Fibroblast of villous mesenchyme (primary cell): Measurements from ENCODE around the gene CCDC12. TPM values are rescaled to one million over a fixed set of nuclear protein-coding genes. Genes with fewer than 3 reads are reported as not detected.
"Not testable (repeated sequence)": the region's sequence is repeated elsewhere in the genome, so short reads cannot be mapped to it uniquely, and the experiment has no call there.

Experiments
- DNase-seq: peaks from one replicate; pipeline ENCODE4 v3.0.0-alpha.2; 2010; ENCODE audit warnings: low read depth
- H3K4me3 ChIP-seq: 2 replicates; pipeline ENCODE4 v1.5.1; 2011; ENCODE audit warnings: low read depth, mild to moderate bottlenecking, low read length
- CTCF ChIP-seq: IDR thresholded peaks from 2 replicates; pipeline ENCODE4 v1.5.1; 2012; ENCODE audit warnings: low read depth, mild to moderate bottlenecking, low read length; ENCODE audit not compliant: insufficient read depth
- total RNA-seq: library from RNA; depleted of rRNA; stranded (reverse); fragments of >200 nt; gene quantifications from 2 replicates; pipeline ENCODE4 v1.2.3, GENCODE V29; 2012

Gene CCDC12
- total RNA-seq, 1 donor: 18.6 TPM

- TF ChIP-seq CTCF: no peak
- H3K4me3 ChIP-seq: no peak overlapping the region
- DNase-seq: peak; percentile 41
Observed at GRCh38 chr3:46970391-46971091, 6.0 kb downstream of the CCDC12 start.

- DNase-seq: no peak
- no peak overlapping the region for H3K4me3 ChIP-seq
Observed at GRCh38 chr3:46968783-46969428, 7.6 kb downstream of the CCDC12 start.

GRCh38 chr3:46966811-46967210 is 9.7 kb downstream of the CCDC12 start:
- no peak for TF ChIP-seq CTCF
- H3K4me3 ChIP-seq: no peak overlapping the region
- DNase-seq: no peak

More at GRCh38 chr3:46968783-46969428, 7.6 kb downstream of the CCDC12 start:
- TF ChIP-seq CTCF: no peak

- TF ChIP-seq CTCF: no peak
- no peak overlapping the region for H3K4me3 ChIP-seq
- no peak for DNase-seq
Observed at GRCh38 chr3:46965151-46965550, 11.4 kb downstream of the CCDC12 start.

- DNase-seq, H3K4me3 ChIP-seq: not testable (repeated sequence)
Observed at GRCh38 chr3:46964038-46964590, 12.4 kb downstream of the CCDC12 start.

GRCh38 chr3:46962990-46963389 is 13.6 kb downstream of the CCDC12 start:
- no peak overlapping the region for H3K4me3 ChIP-seq
- TF ChIP-seq CTCF: no peak
- DNase-seq: no peak

- TF ChIP-seq CTCF: no peak
- no peak overlapping the region for H3K4me3 ChIP-seq
- no peak for DNase-seq
Observed at GRCh38 chr3:46962427-46962826, 14.1 kb downstream of the CCDC12 start.
